Stomach (tissue), 4 donors: ENCODE data around the gene PRKN.

Experiments used
- CTCF ChIP-seq, 7 experiments: fragments of 450-650 bp in 4 of 7; fragments of 200-600 bp in 3 of 7; sonication (generic) in 3 of 7; IDR thresholded peaks; one replicate each; pipeline ENCODE4 v1.5.1; 2016 to 2019; ENCODE audit warnings: antibody characterized with exemption in 7 of 7, control low read depth in 2 of 7, mild to moderate bottlenecking in 1 of 7
- EP300 ChIP-seq: sonication (generic); formaldehyde crosslinking; IDR thresholded peaks from one replicate; pipeline ENCODE4 v1.6.1; 2017; ENCODE audit warnings: antibody characterized with exemption
- POLR2A ChIP-seq, 4 donors: fragments of 450-650 bp; IDR thresholded peaks; one replicate each; pipeline ENCODE4 v1.6.1; 2016; ENCODE audit warnings: antibody characterized with exemption in 4 of 4, control low read depth in 2 of 4, mild to moderate bottlenecking in 1 of 4, moderate library complexity in 1 of 4
- POLR2AphosphoS5 ChIP-seq, 3 donors: sonication (generic); formaldehyde crosslinking; IDR thresholded peaks; one replicate each; pipeline ENCODE4 v1.6.1; 2016; ENCODE audit warnings: antibody characterized with exemption in 3 of 3

GRCh38 chr6:162621246-162621645, 106.3 kb downstream of the PRKN start:
- TF ChIP-seq CTCF (IDR thresholded peaks at IDR 0.05) (no peak), POLR2AphosphoS5 (IDR thresholded peaks at IDR 0.05) (no peak), POLR2A (IDR thresholded peaks at IDR 0.05) (no peak), EP300 (no peak)
